Fibroblast of pulmonary artery (primary cell): Measurements from ENCODE around the gene RAB11A.

Experiments used
- DNase-seq: peaks from one replicate; pipeline ENCODE4 v3.0.0-alpha.2; 2010; ENCODE audit warnings: low read depth
- H3K4me3 ChIP-seq: replicated peaks from 2 replicates; pipeline ENCODE4 v1.5.1; 2011; ENCODE audit warnings: low read depth, mild to moderate bottlenecking, control low read depth, low read length, moderate library complexity
- CTCF ChIP-seq: IDR thresholded peaks from 2 replicates; pipeline ENCODE4 v1.5.1; 2011; ENCODE audit warnings: mild to moderate bottlenecking, control low read depth, low read length, inconsistent platforms; ENCODE audit errors: missing control alignments

The RAB11A gene

GRCh38 chr15:65909831-65910230 is 40.5 kb downstream of the RAB11A start:
- TF ChIP-seq CTCF = no peak
- no peak overlapping the region for H3K4me3 ChIP-seq
- no peak for DNase-seq

GRCh38 chr15:65910341-65910740 is 41.0 kb downstream of the RAB11A start:
- DNase-seq = no peak
- no peak overlapping the region for H3K4me3 ChIP-seq
- no peak for TF ChIP-seq CTCF

GRCh38 chr15:65912235-65912634 is 42.9 kb downstream of the RAB11A start:
- DNase-seq = no peak
- TF ChIP-seq CTCF = no peak
- no peak overlapping the region for H3K4me3 ChIP-seq

GRCh38 chr15:65913631-65914199 is 44.4 kb downstream of the RAB11A start:
- no peak for TF ChIP-seq CTCF
- H3K4me3 ChIP-seq = no peak overlapping the region
- no peak for DNase-seq

- H3K4me3 ChIP-seq = no peak overlapping the region
- no peak for DNase-seq
- no peak for TF ChIP-seq CTCF
Measured at GRCh38 chr15:65914386-65914785, 45.1 kb downstream of the RAB11A start.

- TF ChIP-seq CTCF = no peak
- no peak for DNase-seq
- no peak overlapping the region for H3K4me3 ChIP-seq
Measured at GRCh38 chr15:65914981-65915925, 46.0 kb downstream of the RAB11A start.
